Measurements from ENCODE around the gene UGT1A7.

Gene UGT1A7

GRCh38 chr2:233793465-233794127 is 111.9 kb downstream of the UGT1A7 start:
- no peak for DNase-seq (ENCODE audit: insufficient read length, low spot score)
- TF ChIP-seq CTCF (IDR thresholded peaks at IDR 0.05; ENCODE audit: insufficient read depth, missing control alignments): no peak
- FAIRE-seq: no peak

GRCh38 chr2:233794128-233794658 is 112.5 kb downstream of the UGT1A7 start:
- DNase-seq (ENCODE audit: insufficient read length, low spot score): no peak
- FAIRE-seq: no peak
- TF ChIP-seq CTCF (IDR thresholded peaks at IDR 0.05; ENCODE audit: insufficient read depth, missing control alignments): no peak

GRCh38 chr2:233795735-233796171 is 114.1 kb downstream of the UGT1A7 start:
- FAIRE-seq (no peak), DNase-seq (ENCODE audit: insufficient read length, low spot score) (no peak)
- no peak for TF ChIP-seq CTCF (IDR thresholded peaks at IDR 0.05; ENCODE audit: insufficient read depth, missing control alignments)

- DNase-seq (ENCODE audit: insufficient read length, low spot score) (no peak), FAIRE-seq (no peak)
- TF ChIP-seq CTCF (IDR thresholded peaks at IDR 0.05; ENCODE audit: insufficient read depth, missing control alignments): no peak
Observed at GRCh38 chr2:233796254-233796653, 114.6 kb downstream of the UGT1A7 start.

- TF ChIP-seq CTCF (IDR thresholded peaks at IDR 0.05; ENCODE audit: insufficient read depth, missing control alignments): no peak
- FAIRE-seq (no peak), DNase-seq (ENCODE audit: insufficient read length, low spot score) (no peak)
Observed at GRCh38 chr2:233798335-233799086, 116.8 kb downstream of the UGT1A7 start.

GRCh38 chr2:233799087-233799665 is 117.5 kb downstream of the UGT1A7 start:
- DNase-seq (ENCODE audit: insufficient read length, low spot score) (no peak), FAIRE-seq (no peak)
- TF ChIP-seq CTCF (IDR thresholded peaks at IDR 0.05; ENCODE audit: insufficient read depth, missing control alignments): no peak

Data from D721Med (cell line).